H1 (cell line): ENCODE data around the gene FBXL5. TPM values are rescaled to one million over a fixed set of nuclear protein-coding genes. Genes with fewer than 3 reads are reported as not detected.

Experiments used
- CTCF ChIA-PET: fragments of 300-600 bp; sonication (Branson Sonifier 250); formaldehyde crosslinking; loops from one replicate; lab custom pipeline; 2021; ENCODE audit not compliant: partially characterized antibody; lab: Charles Lee
- POLR2A ChIA-PET: fragments of 300-600 bp; sonication (Branson Sonifier 250); formaldehyde crosslinking; loops from one replicate; lab custom pipeline; 2021; ENCODE audit warnings: inconsistent platforms; ENCODE audit not compliant: partially characterized antibody; lab: Charles Lee
- DNase-seq, 2 experiments: peaks; one replicate each; pipeline versions ENCODE4 v3.0.0 to v3.0.0-alpha.2; 2010 to 2022; ENCODE audit warnings: low spot score in 2 of 2, low read depth in 1 of 2, mixed read lengths in 1 of 2
- FAIRE-seq: peaks from 2 replicates; lab custom pipeline; 2011; peaks lifted over from hg19 to GRCh38; lab: Jason Lieb, UNC
- H2AFZ ChIP-seq: 2 replicates; pipeline ENCODE4 v1.8.1; 2012; ENCODE audit warnings: low read length, inconsistent platforms
- H2AK5ac ChIP-seq: 2 replicates; pipeline ENCODE4 v1.6.1; 2013; ENCODE audit warnings: low read depth, low read length
- H2BK120ac ChIP-seq: replicated peaks from 2 replicates; pipeline ENCODE3; 2013; ENCODE audit warnings: low read depth, low read length, inconsistent platforms
- H2BK12ac ChIP-seq: 2 replicates; pipeline ENCODE4 v1.6.1; 2013; ENCODE audit warnings: low read depth, low read length
- H2BK15ac ChIP-seq: 2 replicates; pipeline ENCODE4 v1.6.1; 2013; ENCODE audit warnings: low read length
- H2BK20ac ChIP-seq: 2 replicates; pipeline ENCODE4 v1.6.1; 2013; ENCODE audit warnings: low read length
- H2BK5ac ChIP-seq: 2 replicates; pipeline ENCODE4 v1.6.1; 2013; ENCODE audit warnings: low read depth, low read length
- H3K14ac ChIP-seq: 2 replicates; pipeline ENCODE4 v1.6.1; 2013; ENCODE audit warnings: inconsistent platforms; ENCODE audit not compliant: insufficient read length
- H3K18ac ChIP-seq: 2 replicates; pipeline ENCODE4 v1.6.1; 2013; ENCODE audit warnings: low read length; ENCODE audit errors: extremely low read depth
- H3K23ac ChIP-seq: 2 replicates; pipeline ENCODE4 v1.6.1; 2013; ENCODE audit warnings: inconsistent platforms; ENCODE audit not compliant: insufficient read length
- H3K23me2 ChIP-seq: 2 replicates; pipeline ENCODE4 v1.6.1; 2013; ENCODE audit warnings: low read depth, low read length
- H3K27ac ChIP-seq: 2 replicates; pipeline ENCODE4 v1.6.1; 2011; ENCODE audit warnings: low read depth, low read length, inconsistent platforms
- H3K27me3 ChIP-seq, 4 experiments: replicated peaks in 1 of 4; 1 replicate in 1 of 4; 2 replicates in 3 of 4; pipeline versions ENCODE4 v1.6.1 to v1.8.1; 2011 to 2013; ENCODE audit warnings: low read length in 3 of 4, mild to moderate bottlenecking in 3 of 4, inconsistent platforms in 2 of 4, mixed read lengths in 2 of 4, moderate library complexity in 1 of 4; ENCODE audit not compliant: control insufficient read depth in 3 of 4, insufficient read depth in 3 of 4; ENCODE audit errors: extremely low read depth in 1 of 4
- H3K36me3 ChIP-seq, 4 experiments: 2 replicates each; pipeline versions ENCODE4 v1.6.1 to v1.8.1; 2011 to 2013; ENCODE audit warnings: mild to moderate bottlenecking in 4 of 4, low read length in 3 of 4, moderate library complexity in 2 of 4, control low read depth in 1 of 4, inconsistent platforms in 1 of 4; ENCODE audit not compliant: insufficient read depth in 4 of 4, control insufficient read depth in 2 of 4
- H3K4ac ChIP-seq: replicated peaks from 2 replicates; pipeline ENCODE3; 2013; ENCODE audit warnings: low read length, low read depth, mixed read lengths, inconsistent platforms; ENCODE audit not compliant: insufficient read length
- H3K4me1 ChIP-seq, 4 experiments: replicated peaks in 1 of 4; 1 replicate in 1 of 4; 2 replicates in 3 of 4; pipeline versions ENCODE4 v1.6.1 to v1.8.1; 2011 to 2013; ENCODE audit warnings: low read length in 3 of 4, inconsistent platforms in 2 of 4, mixed read lengths in 1 of 4; ENCODE audit not compliant: insufficient read depth in 4 of 4, control insufficient read depth in 3 of 4
- H3K4me2 ChIP-seq, 2 experiments: 2 replicates each; pipeline versions ENCODE4 v1.6.1 to v1.8.1; 2011 to 2013; ENCODE audit warnings: low read depth in 2 of 2, low read length in 2 of 2, control low read depth in 1 of 2, inconsistent platforms in 1 of 2, mild to moderate bottlenecking in 1 of 2; ENCODE audit not compliant: insufficient read depth in 1 of 2
- H3K4me3 ChIP-seq, 4 experiments: fragments of 200-600, 300-600 bp in 1 of 4; sonication (generic), shearing (Covaris generic), sonication (Bioruptor Twin) in 1 of 4; 2 replicates each; pipeline versions ENCODE4 v1.5.1 to v1.8.1; 2011 to 2016; ENCODE audit warnings: low read length in 4 of 4, low read depth in 3 of 4, control low read depth in 2 of 4, inconsistent platforms in 2 of 4, mild to moderate bottlenecking in 2 of 4, mixed read lengths in 1 of 4, moderate library complexity in 1 of 4; ENCODE audit not compliant: insufficient read depth in 2 of 4; ENCODE audit errors: extremely low read depth in 1 of 4
- H3K56ac ChIP-seq: replicated peaks from 2 replicates; pipeline ENCODE3; 2013; ENCODE audit warnings: low read depth, mild to moderate bottlenecking, mixed read lengths, low read length, inconsistent platforms; ENCODE audit not compliant: insufficient read length
- H3K79me1 ChIP-seq: 2 replicates; pipeline ENCODE4 v1.6.1; 2013; ENCODE audit warnings: low read depth, low read length, control low read depth
- H3K79me2 ChIP-seq, 2 experiments: 2 replicates each; pipeline versions ENCODE4 v1.6.1 to v1.8.1; 2012 to 2013; ENCODE audit warnings: low read length in 2 of 2, mild to moderate bottlenecking in 2 of 2, inconsistent platforms in 1 of 2; ENCODE audit not compliant: insufficient read depth in 2 of 2, control insufficient read depth in 1 of 2
- H3K9ac ChIP-seq, 4 experiments: replicated peaks in 1 of 4; 1 replicate in 1 of 4; 2 replicates in 3 of 4; pipeline versions ENCODE4 v1.6.1 to v1.8.1; 2011 to 2013; ENCODE audit warnings: low read depth in 3 of 4, low read length in 3 of 4, control low read depth in 2 of 4, mild to moderate bottlenecking in 2 of 4, moderate library complexity in 2 of 4, inconsistent platforms in 1 of 4; ENCODE audit errors: extremely low read depth in 1 of 4
- H3K9me3 ChIP-seq, 2 experiments: 2 replicates each; pipeline versions ENCODE4 v1.6.1 to v1.8.1; 2012 to 2013; ENCODE audit warnings: mild to moderate bottlenecking in 2 of 2, moderate library complexity in 2 of 2, control low read depth in 1 of 2, inconsistent platforms in 1 of 2, low read depth in 1 of 2, low read length in 1 of 2, mixed read lengths in 1 of 2; ENCODE audit not compliant: insufficient read depth in 2 of 2
- H4K20me1 ChIP-seq, 2 experiments: replicated peaks in 1 of 2; 2 replicates each; pipeline versions ENCODE3 to v1.8.1; 2011 to 2013; ENCODE audit warnings: inconsistent platforms in 2 of 2, low read length in 2 of 2, mild to moderate bottlenecking in 1 of 2; ENCODE audit not compliant: insufficient read depth in 2 of 2, control insufficient read depth in 1 of 2
- H4K5ac ChIP-seq: 2 replicates; pipeline ENCODE4 v1.6.1; 2013; ENCODE audit warnings: low read length, low read depth, mixed read lengths, inconsistent platforms; ENCODE audit not compliant: insufficient read length
- H4K8ac ChIP-seq: 2 replicates; pipeline ENCODE4 v1.8.0; 2013; ENCODE audit warnings: mild to moderate bottlenecking, moderate library complexity, low read length, inconsistent platforms; ENCODE audit not compliant: insufficient read depth; ENCODE audit errors: extremely low read depth
- H4K91ac ChIP-seq: replicated peaks from 2 replicates; pipeline ENCODE3; 2013; ENCODE audit warnings: low read length, mixed read lengths, inconsistent platforms; ENCODE audit not compliant: insufficient read length
- CHD1 ChIP-seq: IDR thresholded peaks from 2 replicates; pipeline ENCODE4 v1.6.1; 2012; ENCODE audit warnings: low read depth, low read length, improper control_type of control experiment
- CHD2 ChIP-seq: IDR thresholded peaks from 2 replicates; pipeline ENCODE4 v1.6.1; 2012; ENCODE audit warnings: low read length, improper control_type of control experiment
- EP300 ChIP-seq, 2 experiments: IDR thresholded peaks; 1 replicate in 1 of 2; 2 replicates in 1 of 2; pipeline ENCODE4 v1.6.1; 2011 to 2012; ENCODE audit warnings: low read depth in 2 of 2, low read length in 2 of 2, mild to moderate bottlenecking in 2 of 2, borderline replicate concordance in 1 of 2, inconsistent platforms in 1 of 2, moderate library complexity in 1 of 2
- JUN ChIP-seq: IDR thresholded peaks from 2 replicates; pipeline ENCODE4 v1.6.1; 2011; ENCODE audit warnings: low read depth, mild to moderate bottlenecking, improper control_type of control experiment, low read length
- POLR2A ChIP-seq, 2 experiments: IDR thresholded peaks; 1 replicate in 1 of 2; 2 replicates in 1 of 2; pipeline ENCODE4 v1.6.1; 2011; ENCODE audit warnings: low read depth in 2 of 2, low read length in 2 of 2, mild to moderate bottlenecking in 2 of 2; ENCODE audit errors: control extremely low read depth in 1 of 2
- RAD21 ChIP-seq, 2 experiments: IDR thresholded peaks in 1 of 2; conservative IDR thresholded peaks in 1 of 2; 2 replicates each; pipeline ENCODE4 v1.6.1; 2011; ENCODE audit warnings: low read depth in 2 of 2, low read length in 2 of 2, improper control_type of control experiment in 1 of 2, inconsistent platforms in 1 of 2, mild to moderate bottlenecking in 1 of 2, moderate library complexity in 1 of 2
- RBBP5 ChIP-seq: IDR thresholded peaks from 2 replicates; pipeline ENCODE4 v1.7.1; 2012; ENCODE audit warnings: low read depth, mild to moderate bottlenecking, inconsistent platforms, low read length, moderate library complexity, borderline replicate concordance
- RXRA ChIP-seq: IDR thresholded peaks from 2 replicates; pipeline ENCODE4 v1.6.1; 2011; ENCODE audit warnings: low read depth, mild to moderate bottlenecking, low read length, moderate library complexity; ENCODE audit not compliant: insufficient read depth
- SUZ12 ChIP-seq: fragments of 200-600 bp; sonication (generic); IDR thresholded peaks from 2 replicates; pipeline ENCODE4 v1.6.1; 2012; ENCODE audit warnings: mild to moderate bottlenecking, inconsistent platforms, low read length, moderate library complexity, mixed read lengths
- TBP ChIP-seq: IDR thresholded peaks from 2 replicates; pipeline ENCODE4 v1.6.1; 2011; ENCODE audit warnings: low read depth, low read length, improper control_type of control experiment
- WGBS, 2 experiments: shearing (Covaris generic) in 1 of 2; methylation state at CpG; one replicate each; pipeline versions ENCODE4 v1.1.6 to v1.1.7; 2013 to 2015; ENCODE audit warnings: low lambda C conversion rate in 2 of 2, mixed read lengths in 2 of 2, inconsistent platforms in 1 of 2, low coverage in 1 of 2, missing lambda C conversion rate in 1 of 2; ENCODE audit not compliant: insufficient replicate concordance in 2 of 2, insufficient coverage in 1 of 2, insufficient read length in 1 of 2; ENCODE audit errors: extremely low coverage in 1 of 2, missing lambda C conversion rate in 1 of 2; 5-methylcytosine and 5-hydroxymethylcytosine counted together
- polyA plus RNA-seq, 7 experiments: library from polyadenylated mRNA; depleted of rRNA in 3 of 7; stranded (reverse) in 5 of 7; unstranded in 2 of 7; fragments of >200 nt in 5 of 7; fragments of 200-250 nt in 2 of 7; gene quantifications; 1 replicate in 5 of 7; 2 replicates in 1 of 7; 4 replicates in 1 of 7; pipeline versions ENCODE4 v1.2.1 to v1.2.3, GENCODE V29; 2011 to 2013; ENCODE audit warnings: missing spikeins in 2 of 7, mixed read lengths in 2 of 7
- total RNA-seq: library from RNA; stranded (reverse); fragmentation: NEBNext Ultra II Directional; extraction: Animal tissue kit (Norgen Biotek cat#: 25700); gene quantifications from 2 replicates; pipeline ENCODE4 v1.2.1, GENCODE V29; 2021

FBXL5 gene
- total and polyA plus RNA-seq, 2 of the 8 experiments (the other 6 are each of a cell fraction or from before 2014, with no cell fraction given) = 34.6 to 62.7 TPM

GRCh38 chr4:15682242-15683142 is 27.3 kb upstream of the FBXL5 start:
- POLR2A ChIA-PET = interaction anchor here (0.8 to 4.0 kb wide), 9 partner anchors 10 to 75 kb away, joined by 3 to 64 read pairs (median 6); partner anchors contain the start of gene FBXL5
- no peak for FAIRE-seq
- H3K9ac ChIP-seq = peak overlapping the region; percentile 78 to 97 (median 94)
- H3K4me2 ChIP-seq = peak overlapping the region; percentile 79 to 98
- WGBS, 2 experiments = 48% methylated on average over 6 of the region's 6 CpGs; no CpG with 5 or more reads in 1 of the 2 experiments
- no peak overlapping the region for H3K14ac ChIP-seq
- no peaks in the 10 kb centered on the region; the same call in 1 of the 2 replicates for H3K79me1 ChIP-seq
- CTCF ChIA-PET = interaction anchor here (0.6 to 1.6 kb wide), 7 partner anchors 12 to 49 kb away, joined by 3 to 6 read pairs (median 3); no protein-coding TSS in a partner anchor
- H2AFZ ChIP-seq = no peak overlapping the region
- H3K18ac ChIP-seq = peak overlapping the region; percentile 91; the same call in 1 of the 2 replicates
- no peak overlapping the region for H2BK12ac ChIP-seq
- H3K4me1 ChIP-seq = peaks cover 2 to 15% (median 11%) of the 10 kb centered on the region in 4 experiments; a peak in 4 of 7 replicates
- peaks cover 3 to 60% of the 10 kb centered on the region in 2 experiments; a peak in 3 of 4 replicates for H3K79me2 ChIP-seq
- no peak overlapping the region for H2BK15ac ChIP-seq
- no peaks in the 10 kb centered on the region for H3K9me3 ChIP-seq
- no peak overlapping the region for H3K23ac ChIP-seq
- no peak overlapping the region for H4K8ac ChIP-seq
- H3K36me3 ChIP-seq = peaks cover 2 to 14% (median 6%) of the 10 kb centered on the region in 4 experiments; a peak in 4 of 8 replicates
- no peak overlapping the region for H3K4ac ChIP-seq
- H3K27ac ChIP-seq = peak overlapping the region; percentile 91
- no peak overlapping the region for H2BK20ac ChIP-seq
- H4K5ac ChIP-seq = peak overlapping the region; percentile 78
- H4K20me1 ChIP-seq = peaks cover 0 to under 1% of the 10 kb centered on the region in 2 experiments
- H4K91ac ChIP-seq = no peak overlapping the region
- H3K4me3 ChIP-seq = peak overlapping the region; percentile 86 to 97 (median 91)
- H3K56ac ChIP-seq = peak overlapping the region; percentile 16
- H3K27me3 ChIP-seq = no peaks in the 10 kb centered on the region
- no peak overlapping the region for H2BK120ac ChIP-seq
- H2BK5ac ChIP-seq = peak overlapping the region; percentile 82; the same call in 1 of the 2 replicates
- no peak for DNase-seq
- no peak overlapping the region for H2AK5ac ChIP-seq
- H3K23me2 ChIP-seq = peaks cover 3% of the 10 kb centered on the region
- TF ChIP-seq RAD21 (IDR thresholded peaks at IDR 0.05 in 1 of 2, conservative IDR thresholded peaks at IDR 0.05 in 1 of 2; ENCODE audit: low read depth in 2 of 2, low read length in 2 of 2) (no peak), POLR2A (IDR thresholded peaks at IDR 0.05; ENCODE audit: control extremely low read depth in 1 of 2, low read depth in 2 of 2, low read length in 2 of 2) (no peak; a peak in 1 of 3 replicates), EP300 (IDR thresholded peaks at IDR 0.05; ENCODE audit: borderline replicate concordance in 1 of 2, low read depth in 2 of 2, low read length in 2 of 2) (no peak), JUN (no peak), TBP (no peak), SUZ12 (no peak), CHD2 (no peak), CHD1 (no peak; the same call in 1 of the 2 replicates), RXRA (no peak), RBBP5 (no peak)
